GM21619 (cell line): Measurements from ENCODE around the gene SBNO2.
"Not testable (repeated sequence)": the region's sequence is repeated elsewhere in the genome, so short reads cannot be mapped to it uniquely, and the experiment has no call there.

Experiments
- ATAC-seq: cut with Tn5 transposase; IDR thresholded peaks from one replicate; pipeline ENCODE4 v1.9.1; 2021; ENCODE audit not compliant: unreplicated experiment

Gene SBNO2

DNA sequence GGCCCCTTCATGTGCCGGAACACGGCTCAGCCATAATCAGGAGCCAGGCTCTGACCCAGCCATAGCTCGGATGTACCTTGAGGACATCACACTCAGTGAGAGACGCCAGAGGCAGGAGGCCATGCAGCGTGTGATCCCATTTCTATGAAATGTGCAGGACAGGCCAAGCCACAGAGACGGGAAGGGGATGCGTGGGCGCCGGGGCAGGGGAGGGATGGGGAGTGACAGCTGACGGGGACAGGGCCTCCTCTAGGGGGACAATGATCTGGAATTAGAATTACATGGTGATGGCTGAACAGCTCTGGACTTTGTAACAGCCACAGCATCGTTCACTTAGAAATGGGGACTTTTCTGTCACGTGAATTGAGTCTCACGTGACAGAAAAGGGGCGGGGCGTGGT, 34.9 kb downstream of the SBNO2 start:
- no peak for ATAC-seq

DNA sequence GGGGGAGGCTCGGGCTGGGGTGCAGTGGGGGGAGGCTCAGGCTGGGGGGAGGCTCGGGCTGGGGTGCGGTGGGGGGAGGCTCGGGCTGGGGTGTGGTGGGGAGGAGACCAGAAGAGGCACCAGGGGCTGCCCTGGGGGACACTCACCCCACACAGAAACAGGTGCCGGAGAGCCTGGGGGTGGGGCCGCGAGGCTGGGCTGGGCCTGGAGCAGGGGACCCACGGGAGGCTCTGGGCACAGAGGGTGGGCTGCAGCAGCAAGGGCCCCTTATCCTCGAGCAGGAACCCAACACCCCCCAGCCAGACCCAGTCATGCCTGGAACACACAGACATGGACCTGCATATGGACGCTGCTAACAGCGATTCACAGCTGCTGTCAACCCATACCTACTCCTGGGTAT, 35.9 kb downstream of the SBNO2 start:
- ATAC-seq = no peak

DNA sequence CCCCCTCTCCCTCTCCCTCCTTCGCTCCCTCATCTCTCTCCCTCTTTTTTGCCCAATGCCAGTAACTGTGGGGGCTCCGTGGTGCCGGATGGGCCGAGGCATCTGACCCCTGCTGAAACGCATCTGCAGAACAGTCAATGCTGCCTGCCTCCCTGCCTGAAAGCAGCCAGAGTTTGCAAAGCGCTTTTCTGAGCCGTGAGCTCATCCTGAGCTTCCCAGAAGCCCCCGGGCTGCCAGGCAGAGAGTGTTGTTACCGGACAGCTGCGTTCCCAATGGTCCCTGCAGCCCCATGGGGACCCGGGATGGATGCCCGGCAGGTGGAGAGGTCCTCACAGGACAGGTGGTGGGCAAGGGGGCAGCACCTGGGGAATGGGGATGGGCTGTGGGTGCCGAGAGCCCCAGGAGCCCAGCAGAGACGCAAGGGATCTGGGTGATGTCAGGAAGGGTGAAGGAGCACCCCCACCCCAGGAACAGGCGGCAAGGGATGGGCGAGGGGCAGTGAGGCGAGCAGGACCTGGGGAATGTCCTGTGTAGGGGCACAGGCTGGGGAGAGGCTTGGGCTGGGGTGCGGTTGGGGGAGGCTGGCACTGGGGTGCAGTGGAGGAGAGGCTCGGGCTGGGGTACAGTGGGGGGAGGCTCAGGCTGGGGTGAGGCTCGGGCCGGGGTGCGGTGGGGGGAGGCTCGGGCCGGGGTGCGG, 37.3 kb downstream of the SBNO2 start:
- no peak for ATAC-seq

DNA sequence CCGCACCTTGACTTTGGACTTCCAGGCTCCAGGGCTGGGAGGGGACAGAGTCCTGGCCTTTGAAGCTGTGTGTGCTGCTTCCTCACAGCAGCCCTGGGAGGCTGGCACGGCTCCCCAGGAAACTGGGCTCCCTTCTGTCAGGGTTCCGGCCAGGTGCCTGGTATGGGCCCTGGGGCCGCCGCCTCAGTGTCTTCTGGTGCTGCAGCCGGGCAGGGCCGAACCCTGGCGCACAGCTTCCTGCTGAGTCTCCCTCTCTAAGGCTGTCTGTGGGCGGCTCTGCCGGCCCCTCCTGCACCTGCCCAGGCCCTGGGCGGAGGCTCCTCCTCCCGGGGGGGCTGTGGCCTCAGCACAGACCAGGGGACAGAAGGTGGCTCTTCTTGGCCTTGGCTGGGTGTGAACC, 37.9 kb downstream of the SBNO2 start:
- ATAC-seq = no peak

DNA sequence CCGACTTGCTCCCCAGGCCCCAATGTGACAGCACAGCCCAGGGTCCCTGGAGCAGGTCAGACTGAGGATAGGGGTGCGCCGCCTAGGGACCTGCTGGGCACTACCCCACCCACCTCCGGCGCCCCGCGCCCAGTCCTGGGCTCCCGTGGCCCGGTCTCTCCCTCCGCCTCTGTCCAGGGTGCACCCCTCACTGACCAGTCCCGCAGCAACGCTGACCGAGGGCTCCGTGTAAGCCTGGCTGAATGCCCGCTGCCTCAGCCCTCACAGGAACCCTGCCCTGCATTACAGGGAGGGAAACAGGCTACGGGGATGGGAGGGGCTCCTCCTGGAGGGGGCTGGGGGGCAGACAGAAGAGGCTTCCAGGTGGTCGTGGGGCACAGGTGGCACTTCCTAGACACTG, 38.6 kb downstream of the SBNO2 start:
- ATAC-seq = no peak

DNA sequence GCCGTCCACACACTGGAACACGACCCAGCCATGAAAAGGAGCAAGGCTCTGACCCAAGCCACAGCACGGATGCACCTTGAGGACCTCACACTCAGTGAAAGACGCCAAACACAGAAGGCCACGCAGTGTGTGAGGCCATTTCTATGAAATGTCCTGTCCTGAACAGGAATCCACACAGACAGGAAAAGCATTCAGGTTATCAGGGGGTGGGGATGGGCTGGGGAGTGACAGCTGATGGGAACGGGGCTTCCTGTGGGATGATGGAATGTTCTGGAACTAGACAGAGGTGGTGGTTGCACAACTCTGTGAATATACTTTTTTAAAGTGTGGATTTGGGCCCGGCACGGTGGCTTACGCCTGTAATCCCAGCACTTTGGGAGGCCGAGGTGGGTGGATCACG, 39.6 kb downstream of the SBNO2 start:
- no peak for ATAC-seq

DNA sequence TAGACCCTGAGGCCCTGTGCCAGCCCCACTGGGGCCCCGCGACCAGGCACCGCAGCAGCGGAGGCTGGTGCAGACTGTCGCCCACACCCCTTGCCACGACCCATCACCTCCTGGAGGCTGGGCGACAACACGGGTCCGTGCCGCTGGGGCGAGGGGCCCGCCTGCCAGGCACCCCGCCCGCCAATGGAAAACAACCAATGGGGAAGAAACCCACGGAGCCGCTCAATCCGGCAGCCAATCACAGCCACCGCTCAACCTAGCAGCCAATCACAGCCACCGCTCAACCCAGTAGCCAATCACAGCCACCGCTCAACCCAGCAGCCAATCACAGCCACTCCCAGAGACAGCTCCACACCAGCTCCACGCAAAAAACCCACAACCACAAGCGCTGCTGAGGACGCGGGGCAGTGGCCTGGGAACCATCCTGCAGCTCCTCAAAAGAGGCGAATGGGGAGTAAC, 40.6 kb downstream of the SBNO2 start:
- ATAC-seq = peak; percentile 42

DNA sequence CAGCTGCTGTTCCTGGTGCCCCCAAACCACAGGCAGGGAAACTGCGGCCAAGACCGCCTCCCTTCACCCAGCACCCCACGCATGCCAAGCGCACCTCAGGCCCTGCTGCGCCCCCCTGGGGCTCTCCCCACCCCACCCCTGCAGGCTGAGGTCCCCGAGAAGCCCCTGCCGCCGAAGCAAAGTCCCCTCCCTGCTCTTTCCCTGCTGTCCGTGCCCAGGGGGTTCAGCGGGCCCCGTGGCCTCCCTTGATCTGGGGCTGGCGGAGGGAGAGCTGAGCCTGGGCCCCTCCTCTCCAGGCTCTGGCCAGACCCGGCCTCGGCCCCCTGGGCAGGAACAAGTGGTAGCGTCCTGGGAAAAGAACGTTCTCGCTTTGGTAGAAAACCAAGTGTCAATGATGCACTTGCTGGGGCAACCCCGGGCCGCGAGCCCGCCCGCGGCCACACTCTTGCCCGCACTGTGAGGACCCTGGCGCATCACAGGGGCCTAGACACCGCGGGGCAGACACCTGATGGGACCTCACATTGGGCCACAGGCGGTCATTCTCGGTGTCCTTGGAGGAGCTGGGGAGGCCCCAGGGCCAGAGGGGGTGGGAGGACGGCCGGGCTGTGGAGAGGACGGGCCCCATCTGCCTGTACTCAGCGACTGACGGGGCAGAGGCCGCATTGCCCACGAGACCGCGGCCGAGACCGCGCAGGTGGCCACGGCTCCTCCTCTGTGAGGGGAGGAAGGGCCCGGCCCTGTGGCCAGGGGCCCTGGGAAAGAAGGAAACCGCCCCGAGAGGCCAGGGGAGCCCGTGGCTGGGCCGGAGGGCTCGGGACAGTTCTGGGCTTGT, 41.3 kb downstream of the SBNO2 start:
- ATAC-seq = peak; percentile 3

DNA sequence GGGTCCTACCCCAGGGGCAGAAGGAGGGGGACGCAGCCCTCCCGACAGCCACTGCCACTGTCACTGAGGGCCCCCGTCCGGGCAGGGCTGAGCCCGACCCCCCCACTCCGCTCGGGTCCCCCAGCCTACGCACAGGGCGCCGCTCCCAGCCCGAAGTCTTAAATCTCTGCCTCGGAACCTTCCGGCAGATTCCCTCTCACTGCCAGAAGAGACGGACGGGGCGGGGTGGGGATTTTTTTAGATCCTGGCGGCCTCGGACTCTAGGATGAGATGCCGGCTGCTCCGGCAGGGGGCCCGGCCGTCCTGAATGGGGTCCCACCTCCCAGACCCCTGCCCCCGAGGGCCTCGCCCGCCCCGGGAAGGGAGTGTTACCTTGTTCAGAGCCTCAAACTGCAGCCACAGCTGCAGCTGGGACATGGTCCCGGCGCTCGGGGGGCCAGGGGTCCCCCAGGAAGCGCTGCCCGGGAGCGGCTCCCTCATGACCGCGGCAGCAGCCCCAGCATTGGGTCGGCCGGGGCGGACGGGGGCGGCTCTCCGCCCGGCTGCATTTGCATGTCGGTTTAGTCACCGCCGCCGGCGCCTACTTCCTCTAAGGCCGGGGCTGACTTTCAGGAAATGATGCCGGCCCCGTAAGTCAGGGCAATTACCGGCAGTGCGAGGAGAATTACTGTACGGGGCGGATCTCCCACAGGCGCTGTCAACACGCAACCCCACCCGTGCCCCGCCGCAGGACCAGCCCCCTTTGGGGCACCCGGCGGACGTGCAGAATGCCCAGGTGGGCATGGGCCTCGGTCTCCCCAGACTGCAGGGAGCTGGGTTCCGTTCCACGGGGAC, 42.1 kb downstream of the SBNO2 start:
- ATAC-seq = peak; percentile 35

DNA sequence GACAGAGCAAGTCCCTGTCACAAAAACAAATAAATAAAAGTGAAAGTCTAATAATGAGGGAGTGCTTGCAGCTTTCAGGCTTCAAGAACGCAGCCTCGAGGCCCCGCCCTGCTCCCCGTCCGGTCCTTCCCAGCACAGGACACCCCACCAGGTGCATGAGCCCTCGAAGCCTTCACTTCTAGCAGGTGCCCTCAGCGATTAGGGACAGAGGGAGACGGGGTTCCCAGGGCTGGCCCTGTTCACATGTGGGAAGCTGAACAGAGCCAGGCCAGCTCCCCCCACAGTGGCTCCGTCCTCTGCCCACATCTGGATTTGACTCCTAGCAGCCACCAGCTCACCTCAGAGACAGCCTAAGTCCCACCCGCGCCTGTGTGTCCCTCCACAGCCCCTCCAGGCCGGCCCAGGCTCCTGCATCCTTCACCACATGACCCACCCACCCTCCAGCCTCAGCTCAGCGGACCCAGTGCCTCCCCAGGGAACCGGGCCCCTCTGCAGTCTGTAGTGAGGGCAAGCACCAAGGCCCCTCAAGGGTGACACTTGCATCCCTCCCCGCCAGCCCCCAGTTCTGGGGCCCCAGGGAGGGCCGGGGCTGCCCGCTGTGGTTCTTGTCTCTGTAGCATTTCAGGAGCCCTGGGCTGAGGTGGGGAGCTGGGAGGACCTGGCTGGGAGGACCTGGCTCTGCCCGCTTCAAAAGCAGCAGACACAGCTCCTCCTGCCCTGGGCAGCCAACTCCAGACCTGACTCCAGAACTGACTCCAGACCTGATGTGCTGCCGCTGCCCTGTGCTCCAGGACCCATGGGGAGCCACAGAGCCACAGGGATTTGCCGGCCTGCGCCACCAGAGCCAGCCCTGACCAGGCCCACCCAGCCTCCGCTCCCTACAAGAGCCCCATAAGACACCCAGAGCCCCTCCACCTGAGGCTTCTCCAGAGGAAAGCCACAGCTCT, 43.0 kb downstream of the SBNO2 start:
- no peak for ATAC-seq

DNA sequence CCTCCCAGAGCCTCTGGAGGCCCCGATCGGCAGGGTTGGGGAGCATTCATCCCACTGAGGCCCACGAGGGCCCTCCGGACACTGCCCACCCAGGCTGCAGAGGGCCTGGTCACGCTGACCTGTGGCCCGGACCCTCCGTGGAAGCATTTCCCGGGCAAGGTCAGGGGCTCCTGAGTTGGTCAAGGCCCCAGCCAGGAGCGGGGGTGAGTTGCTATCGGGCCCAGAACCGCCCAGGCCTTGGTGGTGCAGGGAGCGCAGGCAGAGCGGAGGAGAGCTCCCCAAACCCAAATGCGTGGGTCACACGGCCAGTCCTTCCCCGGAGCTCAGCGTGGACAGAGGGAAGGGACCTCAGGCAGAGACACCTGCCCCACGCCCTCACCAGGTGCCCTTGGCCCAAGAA, 44.5 kb downstream of the SBNO2 start:
- ATAC-seq = no peak

DNA sequence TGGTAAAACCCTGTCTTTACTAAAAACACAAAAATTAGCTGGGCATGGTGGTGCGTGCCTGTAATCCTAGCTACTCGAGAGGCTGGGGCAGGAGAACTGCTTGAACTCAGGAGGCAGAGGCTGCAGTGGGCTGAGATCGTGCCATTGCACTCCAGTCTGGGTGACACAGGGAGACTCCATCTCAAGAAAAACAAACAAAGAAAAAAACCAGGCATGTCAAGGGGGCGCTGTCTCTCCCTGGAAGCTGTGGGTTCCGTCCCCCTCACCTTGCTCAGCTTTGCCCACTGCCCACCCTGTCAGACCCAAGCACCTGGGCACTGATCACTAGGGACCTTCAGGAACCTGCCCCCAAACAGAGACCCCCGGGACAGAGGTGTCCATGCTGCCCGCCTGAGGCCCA, 45.0 kb downstream of the SBNO2 start:
- ATAC-seq = not testable (repeated sequence)

DNA sequence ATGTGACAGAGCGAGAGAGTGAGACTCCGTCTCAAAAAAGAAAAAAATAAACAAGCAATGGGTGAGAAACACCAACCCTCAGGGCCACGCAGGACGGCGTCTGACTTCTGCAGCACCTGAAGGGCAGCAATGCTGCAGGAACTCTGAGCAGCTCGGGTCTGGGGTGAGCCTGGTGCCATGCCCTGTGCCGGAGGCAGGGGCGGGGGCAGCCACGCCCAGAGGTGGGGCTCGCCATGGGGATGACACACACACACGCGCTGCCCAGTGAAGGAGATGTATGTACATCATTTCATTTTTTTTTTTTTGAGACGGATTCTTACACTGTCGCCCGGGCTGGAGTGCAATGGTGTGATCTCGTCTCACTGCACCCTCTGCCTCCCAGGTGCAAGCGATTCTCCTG, 46.0 kb downstream of the SBNO2 start:
- ATAC-seq = no peak

DNA sequence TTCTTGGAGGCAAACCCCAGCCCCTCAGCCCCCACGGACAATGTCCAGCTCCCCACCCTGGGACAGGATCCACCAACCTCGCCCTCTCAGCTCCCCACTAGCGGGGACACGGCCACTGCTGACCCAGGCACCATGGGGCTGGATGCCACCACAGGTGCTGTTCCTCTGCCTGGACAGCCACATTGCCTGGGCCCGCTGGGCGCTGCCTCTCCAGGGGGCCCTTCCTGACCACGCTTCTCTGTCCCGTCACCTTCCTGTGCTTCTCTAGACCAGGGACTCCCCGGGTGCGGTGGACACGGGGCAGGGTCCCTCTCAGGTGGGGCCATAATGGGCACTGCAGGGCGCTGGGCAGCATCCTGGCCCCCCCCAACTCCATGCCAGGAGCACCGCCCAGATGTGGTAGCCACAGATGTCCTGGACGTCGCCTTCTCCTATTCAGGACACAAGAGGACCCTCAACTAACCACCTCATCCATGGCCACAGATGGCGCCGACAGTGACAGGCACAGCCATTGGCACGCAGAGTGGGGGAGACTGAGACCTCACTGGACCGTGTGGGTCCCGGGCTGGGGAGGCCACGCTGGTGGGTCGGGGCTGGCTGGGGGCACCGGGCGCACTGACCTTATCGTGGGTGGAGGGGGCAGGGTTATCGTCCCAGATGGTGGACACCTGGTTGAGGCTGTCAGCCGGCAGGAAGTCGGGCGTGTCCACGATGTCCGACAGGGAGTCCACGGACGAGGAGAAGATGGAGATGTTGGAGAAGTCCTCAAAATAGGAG, 46.9 kb downstream of the SBNO2 start:
- ATAC-seq = no peak

DNA sequence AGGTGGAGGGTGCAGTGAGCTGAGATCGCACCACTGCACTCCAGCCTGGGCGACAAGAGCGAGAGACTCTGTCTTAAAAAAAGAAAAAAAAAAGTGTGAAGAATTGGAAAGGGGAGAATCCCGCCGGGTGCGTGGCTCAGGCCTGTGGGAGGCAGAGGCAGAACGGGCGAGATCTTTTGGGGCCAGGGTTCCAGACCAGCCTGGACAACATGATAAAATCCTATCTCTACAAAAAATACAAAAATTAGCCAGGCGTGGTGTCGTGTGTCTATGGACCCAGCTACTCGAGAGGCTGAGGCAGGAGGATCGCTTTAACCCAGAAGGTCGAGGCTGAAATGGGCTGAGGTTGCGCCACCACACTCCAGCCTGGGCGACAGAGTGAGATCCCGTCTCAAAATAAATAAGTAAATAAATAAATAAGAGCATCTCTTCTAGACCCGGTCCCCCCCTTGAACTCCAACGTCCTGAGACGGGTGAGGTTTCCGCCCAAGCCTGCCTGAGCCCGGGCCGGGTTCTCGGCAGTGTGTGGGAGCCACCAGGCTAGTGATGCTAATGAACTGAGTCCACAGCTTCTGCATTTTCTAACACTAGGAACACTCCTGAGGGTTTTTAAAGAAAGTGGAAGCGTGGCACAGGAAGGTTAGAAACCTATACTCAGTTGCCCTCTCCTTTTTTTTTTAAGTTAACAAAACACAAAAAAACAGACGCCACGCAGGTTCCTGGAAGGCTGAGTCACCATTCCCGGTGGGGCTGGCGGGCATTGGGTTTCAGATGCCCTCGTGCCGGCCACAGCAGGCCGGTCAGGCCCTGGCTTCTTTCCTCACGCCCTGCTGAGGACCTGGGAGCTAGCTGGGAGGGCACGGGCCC, 48.2 kb downstream of the SBNO2 start:
- no peak for ATAC-seq

DNA sequence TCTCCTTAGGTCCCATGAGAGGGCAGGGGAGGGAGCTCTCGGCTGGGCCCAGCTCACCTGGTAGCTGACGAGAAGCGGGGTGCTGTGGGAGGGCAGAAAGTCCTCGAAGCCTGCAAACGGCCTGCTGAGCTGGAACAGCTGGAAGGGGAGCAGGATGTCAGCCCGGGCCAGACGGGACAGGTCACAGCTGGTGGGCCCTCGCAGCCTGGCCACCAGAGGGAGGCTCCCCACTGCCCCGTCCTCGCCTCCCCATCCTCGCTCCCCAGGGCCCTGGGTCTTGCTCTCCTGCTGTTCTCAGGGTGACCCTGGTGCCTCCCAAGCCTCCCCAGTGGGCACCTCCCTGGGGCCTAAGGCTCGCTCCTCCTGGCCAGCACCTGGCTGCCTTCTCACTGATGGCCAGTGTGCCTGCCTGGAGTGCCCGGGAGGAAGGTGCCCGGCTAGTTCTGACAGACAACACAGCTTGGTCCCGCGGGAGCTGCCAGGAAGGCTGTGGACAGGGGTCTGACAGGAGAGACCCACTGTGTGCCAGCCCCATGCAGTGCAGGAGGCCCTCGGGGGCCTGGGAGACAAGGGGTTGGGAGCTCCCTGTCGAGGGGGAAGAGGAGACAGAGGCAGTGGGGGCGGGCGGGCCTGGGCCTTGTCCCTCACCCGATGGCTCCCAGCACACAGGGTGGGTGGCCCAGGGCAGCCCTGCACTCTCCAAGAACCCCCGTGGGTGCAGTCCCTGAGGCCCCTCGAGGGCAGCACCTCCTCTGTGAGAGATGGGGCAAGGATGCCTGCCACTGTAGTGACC, 50.0 kb downstream of the SBNO2 start:
- no peak for ATAC-seq

DNA sequence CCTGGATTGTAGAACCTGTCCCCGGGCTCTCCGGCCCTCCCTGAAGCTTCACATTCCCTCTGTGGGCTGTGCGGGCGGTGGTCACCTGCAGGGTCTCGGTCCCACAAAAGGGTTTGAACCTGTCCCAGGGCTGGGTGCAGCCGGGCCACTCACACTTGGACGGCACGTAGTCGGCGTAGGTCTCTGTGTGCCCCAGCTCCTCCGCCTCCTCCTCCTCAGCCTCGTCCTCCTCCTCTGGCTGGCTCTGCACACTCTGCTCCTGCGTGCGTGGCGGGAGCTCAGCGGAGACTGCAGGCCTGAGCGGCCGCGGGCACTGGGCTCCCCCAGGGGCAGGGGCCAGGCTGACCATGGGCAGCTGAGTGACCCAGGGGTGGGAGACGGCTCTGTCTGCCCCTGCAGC, 50.7 kb downstream of the SBNO2 start:
- ATAC-seq = no peak

DNA sequence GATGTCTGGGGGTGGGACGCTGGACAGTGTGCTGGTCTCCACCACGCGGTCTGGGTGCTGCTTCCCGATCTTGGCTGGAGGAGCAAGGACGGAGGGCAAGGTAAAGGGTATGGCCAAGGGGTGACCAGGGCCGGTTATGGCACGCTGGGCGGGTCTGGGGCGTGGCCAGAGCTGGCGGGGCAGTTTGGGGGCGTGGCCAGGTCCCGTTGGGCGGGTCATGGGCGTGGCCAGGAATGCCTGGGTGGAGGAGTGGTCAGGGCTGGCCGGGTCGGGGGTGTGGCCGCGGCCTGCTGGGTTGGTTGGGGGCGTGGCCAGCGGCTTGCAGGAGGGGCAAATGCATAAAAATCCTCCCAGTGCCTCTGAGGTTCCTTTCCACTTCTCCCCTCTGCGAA, 51.1 kb downstream of the SBNO2 start:
- ATAC-seq = no peak
